Measurements from ENCODE around the gene DEPDC5. TPM values are rescaled to one million over a fixed set of nuclear protein-coding genes. Genes with fewer than 3 reads are reported as not detected.
"Not testable (repeated sequence)": the region's sequence is repeated elsewhere in the genome, so short reads cannot be mapped to it uniquely, and the experiment has no call there.

The DEPDC5 gene
- total RNA-seq, 1 experiment from 2014 or later = 28.1 TPM

DNA sequence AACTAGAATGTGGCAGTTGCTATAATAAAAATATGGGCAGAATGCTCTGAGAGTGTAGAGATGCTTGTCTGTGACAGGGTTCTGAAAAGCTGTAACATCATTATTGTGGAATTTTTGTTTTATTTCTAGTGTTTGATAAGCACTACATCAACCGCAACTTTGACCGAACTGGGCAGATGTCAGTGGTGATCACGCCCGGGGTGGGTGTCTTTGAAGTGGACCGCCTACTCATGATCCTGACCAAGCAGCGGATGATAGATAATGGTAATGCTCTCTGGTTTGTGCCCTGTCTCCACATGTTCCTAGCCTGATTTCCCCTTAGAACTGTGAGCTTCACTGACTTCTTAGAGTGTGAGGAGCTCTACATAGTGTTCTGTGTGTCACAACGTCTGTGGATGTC, 48.8 kb downstream of the DEPDC5 start:
- H3K9me2 ChIP-seq (ENCODE audit: insufficient read depth) = no peaks in the 10 kb centered on the region
- H3K9me3 ChIP-seq (ENCODE audit: insufficient read depth, low read depth) = no peaks in the 10 kb centered on the region
- no peak for DNase-seq
- no peak overlapping the region for H2AFZ ChIP-seq
- no peak overlapping the region for H3K4me3 ChIP-seq
- H3K27ac ChIP-seq = no peak overlapping the region
- ChIA-PET POLR2A (ENCODE audit: unreplicated experiment) (no interaction called here), CTCF (no interaction called here)
- no peak for TF ChIP-seq EZH2 (IDR thresholded peaks at IDR 0.05; ENCODE audit: low read depth)
- TF ChIP-seq, protein P1, sequence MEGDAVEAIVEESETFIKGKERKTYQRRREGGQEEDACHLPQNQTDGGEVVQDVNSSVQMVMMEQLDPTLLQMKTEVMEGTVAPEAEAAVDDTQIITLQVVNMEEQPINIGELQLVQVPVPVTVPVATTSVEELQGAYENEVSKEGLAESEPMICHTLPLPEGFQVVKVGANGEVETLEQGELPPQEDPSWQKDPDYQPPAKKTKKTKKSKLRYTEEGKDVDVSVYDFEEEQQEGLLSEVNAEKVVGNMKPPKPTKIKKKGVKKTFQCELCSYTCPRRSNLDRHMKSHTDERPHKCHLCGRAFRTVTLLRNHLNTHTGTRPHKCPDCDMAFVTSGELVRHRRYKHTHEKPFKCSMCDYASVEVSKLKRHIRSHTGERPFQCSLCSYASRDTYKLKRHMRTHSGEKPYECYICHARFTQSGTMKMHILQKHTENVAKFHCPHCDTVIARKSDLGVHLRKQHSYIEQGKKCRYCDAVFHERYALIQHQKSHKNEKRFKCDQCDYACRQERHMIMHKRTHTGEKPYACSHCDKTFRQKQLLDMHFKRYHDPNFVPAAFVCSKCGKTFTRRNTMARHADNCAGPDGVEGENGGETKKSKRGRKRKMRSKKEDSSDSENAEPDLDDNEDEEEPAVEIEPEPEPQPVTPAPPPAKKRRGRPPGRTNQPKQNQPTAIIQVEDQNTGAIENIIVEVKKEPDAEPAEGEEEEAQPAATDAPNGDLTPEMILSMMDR (conservative IDR thresholded peaks at IDR 0.05) = no peak
- peaks cover 17% of the 10 kb centered on the region for H3K4me1 ChIP-seq (replicated peaks; ENCODE audit: insufficient read depth)
- peaks cover 23% of the 10 kb centered on the region for H3F3A ChIP-seq (ENCODE audit: insufficient read depth, low read depth)
- no peaks in the 10 kb centered on the region for H3K27me3 ChIP-seq (ENCODE audit: insufficient read depth, low read depth)
- intact Hi-C loops (cut with micrococcal nuclease; ENCODE audit: unreplicated experiment) = no loop called here
- no peaks in the 10 kb centered on the region for H4K20me1 ChIP-seq (ENCODE audit: insufficient read depth)
- no peak overlapping the region for H3K4me2 ChIP-seq
- H3K79me2 ChIP-seq (ENCODE audit: low read depth) = no peaks in the 10 kb centered on the region
- H3K36me3 ChIP-seq (ENCODE audit: low read depth) = peaks cover 35% of the 10 kb centered on the region
- no TSS peak for BruUV-seq (replicated peaks)

DNA sequence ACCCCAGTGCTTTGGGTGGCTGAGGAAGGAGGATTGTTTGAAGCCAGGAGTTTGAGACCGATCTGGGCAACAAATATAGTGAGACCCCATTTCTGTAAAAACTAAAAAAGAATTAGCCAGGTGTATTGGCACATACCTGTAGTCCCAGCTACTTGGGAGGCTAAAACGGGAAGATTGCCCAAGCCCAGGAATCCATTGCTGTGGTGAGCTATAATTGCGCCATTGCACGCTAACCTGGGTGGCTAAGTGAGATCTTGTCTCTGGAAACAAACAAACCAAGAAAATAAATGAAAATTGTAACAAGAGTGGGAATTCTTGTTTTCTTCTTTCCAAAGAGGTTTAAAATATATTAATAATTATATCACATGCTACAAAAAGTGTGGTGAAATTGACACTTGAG, 52.9 kb downstream of the DEPDC5 start:
- H3F3A ChIP-seq (ENCODE audit: insufficient read depth, low read depth) = 0 out of 2 replicates have a peak, but pooled peaks cover 2% of the 10 kb centered on the region
- H3K9me3 ChIP-seq (ENCODE audit: insufficient read depth, low read depth) = no peaks in the 10 kb centered on the region
- H3K79me2 ChIP-seq (ENCODE audit: low read depth) = no peaks in the 10 kb centered on the region
- H3K36me3 ChIP-seq (ENCODE audit: low read depth) = peaks cover 26% of the 10 kb centered on the region
- no peak overlapping the region for H2AFZ ChIP-seq
- POLR2A ChIA-PET (ENCODE audit: unreplicated experiment) = no interaction called here
- H3K27ac ChIP-seq = no peak overlapping the region
- H3K4me1 ChIP-seq (replicated peaks; ENCODE audit: insufficient read depth) = no peaks in the 10 kb centered on the region
- H3K9me2 ChIP-seq (ENCODE audit: insufficient read depth) = no peaks in the 10 kb centered on the region
- no TSS peak for BruUV-seq (replicated peaks)
- intact Hi-C loops (cut with micrococcal nuclease; ENCODE audit: unreplicated experiment) = no loop called here
- TF ChIP-seq, protein P1 (conservative IDR thresholded peaks at IDR 0.05) = no peak
- no peak for TF ChIP-seq EZH2 (IDR thresholded peaks at IDR 0.05; ENCODE audit: low read depth)
- CTCF ChIA-PET = no interaction called here
- no peaks in the 10 kb centered on the region for H4K20me1 ChIP-seq (ENCODE audit: insufficient read depth)
- H3K4me3 ChIP-seq = no peak overlapping the region
- no peak overlapping the region for H3K4me2 ChIP-seq
- H3K27me3 ChIP-seq (ENCODE audit: insufficient read depth, low read depth) = no peaks in the 10 kb centered on the region
- no peak for DNase-seq

DNA sequence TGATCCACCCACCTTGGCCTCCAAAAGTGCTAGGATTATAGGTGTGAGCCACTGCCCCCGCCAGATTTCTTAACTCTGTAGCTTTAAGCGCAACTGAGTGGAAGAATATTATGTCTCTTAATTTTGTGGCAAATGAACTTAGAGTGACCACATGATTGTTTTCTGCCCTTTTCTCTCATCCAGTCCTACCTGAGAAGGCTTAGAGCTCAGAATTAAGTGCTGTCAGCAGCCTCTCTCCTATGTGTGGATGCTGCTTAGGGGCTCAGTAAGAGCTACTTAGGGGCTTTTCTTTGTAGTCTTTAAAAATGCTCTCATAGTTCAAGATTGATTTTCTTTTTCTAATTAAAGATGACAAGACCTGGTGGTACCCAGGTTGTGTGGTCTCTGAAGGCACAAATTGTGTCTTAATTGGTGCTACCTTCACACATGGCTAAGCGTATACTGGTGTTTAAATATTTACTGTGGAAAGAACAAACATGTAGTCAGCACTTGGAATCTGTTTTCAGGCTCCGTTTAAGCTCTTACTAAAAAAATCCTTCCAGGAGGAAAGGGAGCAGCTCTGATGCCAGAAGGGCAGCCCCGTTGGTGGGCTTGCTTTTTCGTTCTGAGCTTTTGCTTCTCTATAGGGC, 59.3 kb downstream of the DEPDC5 start:
- no peaks in the 10 kb centered on the region for H3K27me3 ChIP-seq (ENCODE audit: insufficient read depth, low read depth)
- H3K79me2 ChIP-seq (ENCODE audit: low read depth) = no peaks in the 10 kb centered on the region
- ChIA-PET POLR2A (ENCODE audit: unreplicated experiment) (no interaction called here), CTCF (no interaction called here)
- TF ChIP-seq, protein P1 (conservative IDR thresholded peaks at IDR 0.05) = no peak
- no peak for TF ChIP-seq EZH2 (IDR thresholded peaks at IDR 0.05; ENCODE audit: low read depth)
- no peak overlapping the region for H3K4me3 ChIP-seq
- H3K4me2 ChIP-seq = no peak overlapping the region
- no peaks in the 10 kb centered on the region for H4K20me1 ChIP-seq (ENCODE audit: insufficient read depth)
- H3K9me2 ChIP-seq (ENCODE audit: insufficient read depth) = no peaks in the 10 kb centered on the region
- H3F3A ChIP-seq (ENCODE audit: insufficient read depth, low read depth) = no peaks in the 10 kb centered on the region
- DNase-seq = no peak
- H2AFZ ChIP-seq = no peak overlapping the region
- H3K27ac ChIP-seq = no peak overlapping the region
- peaks cover 13% of the 10 kb centered on the region for H3K36me3 ChIP-seq (ENCODE audit: low read depth)
- intact Hi-C loops (cut with micrococcal nuclease; ENCODE audit: unreplicated experiment) = no loop called here
- no TSS peak for BruUV-seq (replicated peaks)
- H3K9me3 ChIP-seq (ENCODE audit: insufficient read depth, low read depth) = no peaks in the 10 kb centered on the region
- H3K4me1 ChIP-seq (replicated peaks; ENCODE audit: insufficient read depth) = no peaks in the 10 kb centered on the region

DNA sequence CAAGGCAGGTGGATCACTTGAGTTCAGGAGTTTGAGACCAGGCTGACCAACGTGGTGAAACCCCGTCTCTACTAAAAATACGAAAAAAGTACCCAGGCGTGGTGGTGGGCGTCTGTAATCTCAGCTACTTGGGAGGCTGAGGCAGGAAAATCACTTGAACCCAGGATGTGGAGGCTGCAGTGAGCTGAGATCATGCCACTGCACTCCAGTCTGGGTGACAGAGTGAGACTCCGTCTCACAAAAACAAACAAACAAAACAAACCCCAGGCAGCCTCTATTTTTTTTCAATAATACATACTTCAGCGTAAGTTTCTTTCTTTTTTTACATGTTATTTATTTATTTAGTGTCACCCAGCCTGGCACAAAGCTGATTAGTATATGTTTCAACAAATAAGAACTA, 60.1 kb downstream of the DEPDC5 start:
- peaks cover 16% of the 10 kb centered on the region for H3K36me3 ChIP-seq (ENCODE audit: low read depth)
- H3K79me2 ChIP-seq (ENCODE audit: low read depth); H3K4me3 ChIP-seq; DNase-seq; H3K9me2 ChIP-seq (ENCODE audit: insufficient read depth); CTCF ChIA-PET; H3K27ac ChIP-seq; intact Hi-C loops (cut with micrococcal nuclease; ENCODE audit: unreplicated experiment); H3K4me2 ChIP-seq; POLR2A ChIA-PET (ENCODE audit: unreplicated experiment); BruUV-seq (replicated peaks); H3K9me3 ChIP-seq (ENCODE audit: insufficient read depth, low read depth); H3K27me3 ChIP-seq (ENCODE audit: insufficient read depth, low read depth); H4K20me1 ChIP-seq (ENCODE audit: insufficient read depth); H3K4me1 ChIP-seq (replicated peaks; ENCODE audit: insufficient read depth); H3F3A ChIP-seq (ENCODE audit: insufficient read depth, low read depth); H2AFZ ChIP-seq: not testable (repeated sequence)

Measured in PC-9 (cell line).